Coronary artery (tissue), 2 donors: ENCODE data around the gene RBPJ.
A peak's percentile ranks its signal among the peaks of the same experiment; 100 is the strongest.

Source experiments
- DNase-seq: peaks from one replicate; pipeline ENCODE4 v3.0.0-alpha.2; 2017; ENCODE audit warnings: low spot score
- H3K27ac ChIP-seq, 2 donors: fragments of 200-600 bp; sonication (generic); one replicate each; pipeline ENCODE4 v1.5.1; 2016 to 2019
- H3K4me3 ChIP-seq: fragments of 200-600 bp; sonication (generic); 2 replicates; pipeline ENCODE4 v1.5.1; 2016; ENCODE audit warnings: mild to moderate bottlenecking, moderate library complexity
- TF ChIP-seq, protein P1 (sequence below): fragments of 200-600 bp; sonication (generic); IDR thresholded peaks from one replicate; pipeline ENCODE4 v1.5.1; 2019; ENCODE audit warnings: antibody characterized with exemption

Gene RBPJ

DNA sequence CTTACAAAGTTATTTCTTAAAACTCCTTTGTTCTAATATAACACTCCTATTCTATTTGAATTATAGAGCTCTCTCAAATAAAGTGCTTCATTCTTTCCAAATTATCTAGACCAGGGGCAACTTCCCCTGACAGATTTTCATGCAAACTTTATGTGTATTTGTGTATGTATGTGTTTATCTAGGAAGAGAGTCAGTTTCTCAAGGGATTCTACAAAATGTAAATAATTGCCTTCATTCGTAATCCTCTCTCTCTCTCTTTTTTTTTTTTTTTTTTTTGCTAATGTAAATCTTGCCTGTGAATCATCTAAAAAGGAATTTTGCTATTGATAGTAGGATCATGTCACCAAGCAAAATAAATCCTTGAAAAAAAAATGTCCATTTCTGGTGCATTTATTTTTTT lies 38.9 kb upstream of the RBPJ start:
- DNase-seq, result no peak
- TF ChIP-seq, protein P1, sequence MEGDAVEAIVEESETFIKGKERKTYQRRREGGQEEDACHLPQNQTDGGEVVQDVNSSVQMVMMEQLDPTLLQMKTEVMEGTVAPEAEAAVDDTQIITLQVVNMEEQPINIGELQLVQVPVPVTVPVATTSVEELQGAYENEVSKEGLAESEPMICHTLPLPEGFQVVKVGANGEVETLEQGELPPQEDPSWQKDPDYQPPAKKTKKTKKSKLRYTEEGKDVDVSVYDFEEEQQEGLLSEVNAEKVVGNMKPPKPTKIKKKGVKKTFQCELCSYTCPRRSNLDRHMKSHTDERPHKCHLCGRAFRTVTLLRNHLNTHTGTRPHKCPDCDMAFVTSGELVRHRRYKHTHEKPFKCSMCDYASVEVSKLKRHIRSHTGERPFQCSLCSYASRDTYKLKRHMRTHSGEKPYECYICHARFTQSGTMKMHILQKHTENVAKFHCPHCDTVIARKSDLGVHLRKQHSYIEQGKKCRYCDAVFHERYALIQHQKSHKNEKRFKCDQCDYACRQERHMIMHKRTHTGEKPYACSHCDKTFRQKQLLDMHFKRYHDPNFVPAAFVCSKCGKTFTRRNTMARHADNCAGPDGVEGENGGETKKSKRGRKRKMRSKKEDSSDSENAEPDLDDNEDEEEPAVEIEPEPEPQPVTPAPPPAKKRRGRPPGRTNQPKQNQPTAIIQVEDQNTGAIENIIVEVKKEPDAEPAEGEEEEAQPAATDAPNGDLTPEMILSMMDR, result no peak
- no peak overlapping the region for H3K27ac ChIP-seq
- H3K4me3 ChIP-seq, result no peak overlapping the region

DNA sequence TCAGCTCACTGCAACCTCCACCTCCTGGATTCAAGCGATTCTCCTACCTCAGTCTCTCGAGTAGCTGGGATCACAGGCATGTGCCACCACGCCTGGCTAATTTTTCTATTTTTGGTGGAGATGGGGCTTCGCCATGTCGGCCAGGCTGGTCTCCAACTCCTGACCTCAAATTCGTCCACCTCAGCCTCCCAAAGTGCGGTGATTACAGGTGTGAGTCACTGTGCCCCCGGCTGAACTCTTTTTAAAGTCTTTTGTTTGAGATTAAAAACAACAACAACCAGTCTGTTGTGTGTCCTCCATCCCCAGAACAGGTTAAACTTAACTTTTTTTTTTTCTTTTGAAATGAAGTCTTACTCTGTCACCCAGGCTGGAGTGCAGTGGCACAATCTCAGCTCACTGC lies 36.3 kb upstream of the RBPJ start:
- TF ChIP-seq, protein P1, result no peak
- Histone ChIP-seq H3K27ac (no peak overlapping the region), H3K4me3 (no peak overlapping the region)
- no peak for DNase-seq

DNA sequence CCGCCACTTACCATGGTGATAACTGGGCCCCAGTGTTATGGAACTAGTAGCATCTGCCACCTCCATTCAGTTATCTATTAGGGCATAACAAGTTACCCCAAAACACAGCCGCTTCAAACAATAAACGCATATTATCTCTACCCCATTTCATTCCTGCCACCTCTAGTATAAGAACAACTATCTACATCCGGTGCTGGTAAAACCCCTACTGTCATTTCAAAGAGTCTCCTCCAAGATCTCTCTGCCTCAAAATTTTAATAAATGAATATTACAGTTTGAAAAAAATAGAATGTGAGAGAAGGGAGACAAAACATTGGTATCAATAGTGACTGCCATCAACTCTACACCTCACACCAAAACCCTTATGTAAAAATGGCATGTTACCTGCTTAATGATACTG lies 35.5 kb upstream of the RBPJ start:
- TF ChIP-seq, protein P1, result no peak
- no peak for DNase-seq
- H3K4me3 ChIP-seq, result no peak overlapping the region
- no peak overlapping the region for H3K27ac ChIP-seq

DNA sequence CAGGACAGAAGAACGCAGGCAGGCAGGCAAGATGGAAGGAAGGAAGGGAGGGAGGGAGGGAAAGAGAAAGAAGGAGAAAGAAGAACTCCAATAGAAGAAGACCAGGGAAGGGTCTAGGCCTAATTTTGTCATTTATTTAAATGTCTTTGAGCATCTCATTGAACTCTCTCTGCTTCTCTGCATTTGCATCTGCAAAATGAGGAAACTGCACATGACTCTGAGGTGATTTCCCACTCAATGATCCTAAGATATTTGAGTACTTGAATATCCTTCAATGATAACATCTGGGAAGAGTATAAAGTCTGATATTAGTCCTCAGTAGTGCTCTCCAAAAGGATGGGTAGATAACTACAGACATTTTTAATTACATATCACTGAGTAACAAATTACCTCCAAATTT lies 33.1 kb upstream of the RBPJ start:
- no peak for DNase-seq
- Histone ChIP-seq H3K27ac (peak overlapping the region in 1 of 2 donors; percentile 25), H3K4me3 (no peak overlapping the region)
- TF ChIP-seq, protein P1, result no peak

DNA sequence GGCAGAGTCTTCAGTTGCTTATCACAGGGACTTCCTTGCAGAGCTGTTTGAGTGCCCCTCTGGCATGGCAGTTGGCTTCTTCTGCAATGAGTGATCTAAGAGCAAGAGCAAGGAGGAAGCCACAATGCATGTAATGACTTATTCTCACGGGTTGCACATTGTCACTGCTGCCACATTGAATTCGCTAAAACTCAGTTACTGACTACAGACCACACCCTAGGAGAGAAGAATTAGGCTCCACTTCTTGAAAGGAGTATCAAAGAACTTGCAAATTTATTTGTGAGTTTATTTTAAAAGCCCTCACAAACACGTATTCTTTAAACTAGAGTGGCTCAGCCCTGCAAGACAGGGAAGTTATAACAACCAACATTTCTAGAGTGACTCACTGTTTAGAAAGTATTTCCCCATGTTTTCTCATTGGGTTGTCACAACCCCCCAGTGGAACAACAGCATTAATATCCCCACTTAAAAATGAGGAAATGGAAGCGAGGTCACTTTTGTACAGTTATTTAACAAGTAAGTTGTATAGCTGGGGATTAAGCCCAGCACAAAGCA lies 32.4 kb upstream of the RBPJ start:
- Histone ChIP-seq H3K27ac (peak overlapping the region in 1 of 2 donors; percentile 25), H3K4me3 (no peak overlapping the region)
- no peak for DNase-seq
- TF ChIP-seq, protein P1, result no peak

DNA sequence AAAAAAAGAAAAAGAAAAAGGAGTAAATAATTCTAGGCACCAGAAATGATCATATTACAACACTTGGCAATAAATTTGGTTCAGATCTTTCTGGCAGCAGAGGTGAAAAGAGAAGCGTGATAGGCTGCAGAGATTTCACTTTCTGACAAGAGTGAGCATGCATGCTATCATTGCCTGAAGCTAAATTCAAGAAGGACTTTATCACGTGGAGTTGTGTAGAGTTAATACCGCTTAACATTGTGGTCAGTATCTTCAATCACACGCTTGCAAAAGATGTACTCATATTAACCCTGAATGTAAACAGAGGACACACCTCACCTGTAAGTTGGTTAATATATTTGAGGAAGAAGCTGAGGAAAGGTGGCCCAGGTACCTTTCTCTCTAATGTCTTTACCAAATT lies 31.4 kb upstream of the RBPJ start:
- TF ChIP-seq, protein P1, result no peak
- Histone ChIP-seq H3K27ac (no peak overlapping the region), H3K4me3 (no peak overlapping the region)
- DNase-seq, result no peak

DNA sequence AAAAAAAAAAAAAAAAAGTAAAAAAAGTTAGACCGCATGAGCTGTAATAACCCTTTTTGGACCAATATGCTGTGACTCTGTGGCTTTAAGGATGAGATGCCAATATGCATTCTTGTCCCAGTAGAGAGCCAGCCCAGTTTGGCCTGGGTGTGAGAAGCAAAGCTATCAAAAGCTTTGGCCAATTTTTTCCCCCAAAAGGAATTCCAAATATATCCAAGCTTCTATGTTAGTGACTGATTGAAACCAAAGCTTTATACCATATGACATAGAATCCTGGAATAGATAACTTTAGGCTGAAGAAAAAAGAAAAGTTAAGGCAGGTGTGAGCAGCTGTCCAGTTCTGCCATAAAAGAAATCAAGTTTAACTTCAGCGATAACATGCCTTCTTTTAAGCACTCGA lies 30.5 kb upstream of the RBPJ start:
- Histone ChIP-seq H3K27ac (no peak overlapping the region), H3K4me3 (no peak overlapping the region)
- TF ChIP-seq, protein P1, result no peak
- no peak for DNase-seq
